ENCODE data around the gene CCBE1.

The CCBE1 gene

DNA sequence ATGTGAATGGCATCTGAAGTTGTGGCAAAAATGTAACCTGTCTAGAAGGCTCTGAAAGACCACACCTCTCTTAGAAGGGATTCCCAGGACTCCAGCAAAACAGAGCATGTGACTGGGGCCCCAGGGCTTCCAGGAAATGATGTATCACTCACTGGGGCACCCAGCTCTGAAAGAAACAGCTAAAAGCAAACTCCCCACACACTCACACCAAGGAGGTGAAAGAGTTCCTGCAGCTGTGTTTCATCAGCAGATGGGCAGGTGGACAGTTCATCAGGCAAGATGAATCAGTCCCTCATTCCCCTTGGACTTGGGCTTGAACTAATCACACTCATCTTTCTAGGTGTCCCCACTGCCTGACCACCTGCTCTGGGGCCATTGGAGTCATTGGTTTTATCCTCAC lies 76.2 kb downstream of the CCBE1 start:
- DNase-seq (ENCODE audit: extremely low spot score): no peak
- CTCF ChIA-PET: interaction anchor here (1.2 kb wide), 1 partner anchor 10 kb away, joined by 5 read pairs; no protein-coding TSS in a partner anchor
- no peak for TF ChIP-seq CTBP1 (IDR thresholded peaks at IDR 0.05; ENCODE audit: borderline replicate concordance)
- TF ChIP-seq FOXA1 (IDR thresholded peaks at IDR 0.05): no peak
- no peak for TF ChIP-seq FOXM1 (IDR thresholded peaks at IDR 0.05; ENCODE audit: borderline replicate concordance)
- TF ChIP-seq SP1 (IDR thresholded peaks at IDR 0.05): no peak
- no peak for TF ChIP-seq BHLHE40 (IDR thresholded peaks at IDR 0.05; ENCODE audit: borderline replicate concordance)
- TF ChIP-seq ARNT (IDR thresholded peaks at IDR 0.05): no peak
- no peak for TF ChIP-seq TARDBP (IDR thresholded peaks at IDR 0.05)
- TF ChIP-seq FOXK2 (IDR thresholded peaks at IDR 0.05): no peak
- TF ChIP-seq L3MBTL2 (conservative IDR thresholded peaks at IDR 0.05): no peak
- POLR2A ChIA-PET: interaction anchor here (1.2 kb wide), 1 partner anchor 280 kb away, joined by 4 read pairs; no protein-coding TSS in a partner anchor

- ChIA-PET POLR2A (interaction anchor here (1.2 kb wide), 1 partner anchor 280 kb away, joined by 4 read pairs; no protein-coding TSS in a partner anchor), CTCF (interaction anchor here (1.2 kb wide), 1 partner anchor 11 kb away, joined by 5 read pairs; no protein-coding TSS in a partner anchor)
- no peak for DNase-seq (ENCODE audit: extremely low spot score)
- TF ChIP-seq FOXK2 (IDR thresholded peaks at IDR 0.05): no peak
These were observed 76.8 kb downstream of the CCBE1 start for GRCh38 chr18:59620381-59620780.

- POLR2A ChIA-PET: no interaction called here
- no peak for DNase-seq (ENCODE audit: extremely low spot score)
- CTCF ChIA-PET: interaction anchor here (1.2 kb wide), 1 partner anchor 11 kb away, joined by 5 read pairs; no protein-coding TSS in a partner anchor
- no peak for TF ChIP-seq ELF4 (IDR thresholded peaks at IDR 0.05)
- TF ChIP-seq CTBP1 (IDR thresholded peaks at IDR 0.05; ENCODE audit: borderline replicate concordance): no peak
- TF ChIP-seq L3MBTL2 (conservative IDR thresholded peaks at IDR 0.05): no peak
- TF ChIP-seq LEF1 (IDR thresholded peaks at IDR 0.05; ENCODE audit: borderline replicate concordance): no peak
- TF ChIP-seq ARNT (IDR thresholded peaks at IDR 0.05): no peak
- no peak for TF ChIP-seq BHLHE40 (IDR thresholded peaks at IDR 0.05; ENCODE audit: borderline replicate concordance)
- TF ChIP-seq SP1 (IDR thresholded peaks at IDR 0.05): no peak
- TF ChIP-seq SUZ12 (IDR thresholded peaks at IDR 0.05): no peak
- TF ChIP-seq PKNOX1 (IDR thresholded peaks at IDR 0.05): no peak
- no peak for TF ChIP-seq FOXA1 (IDR thresholded peaks at IDR 0.05)
- TF ChIP-seq TARDBP (IDR thresholded peaks at IDR 0.05): no peak
- TF ChIP-seq FOXK2 (IDR thresholded peaks at IDR 0.05): no peak
- no peak for TF ChIP-seq NFRKB (IDR thresholded peaks at IDR 0.05)
These were observed 77.4 kb downstream of the CCBE1 start for GRCh38 chr18:59619816-59620215.

GRCh38 chr18:59617468-59617932 lies 79.7 kb downstream of the CCBE1 start:
- DNase-seq (ENCODE audit: extremely low spot score): no peak
- ChIA-PET CTCF (no interaction called here), POLR2A (no interaction called here)
- TF ChIP-seq TARDBP (IDR thresholded peaks at IDR 0.05): no peak
- no peak for TF ChIP-seq HDGF (IDR thresholded peaks at IDR 0.05; ENCODE audit: borderline replicate concordance)
- TF ChIP-seq CTBP1 (IDR thresholded peaks at IDR 0.05; ENCODE audit: borderline replicate concordance): no peak
- TF ChIP-seq ELF4 (IDR thresholded peaks at IDR 0.05): no peak
- TF ChIP-seq BHLHE40 (IDR thresholded peaks at IDR 0.05; ENCODE audit: borderline replicate concordance): no peak
- no peak for TF ChIP-seq LEF1 (IDR thresholded peaks at IDR 0.05; ENCODE audit: borderline replicate concordance)
- no peak for TF ChIP-seq ARNT (IDR thresholded peaks at IDR 0.05)
- no peak for TF ChIP-seq NFRKB (IDR thresholded peaks at IDR 0.05)
- TF ChIP-seq SP1 (IDR thresholded peaks at IDR 0.05): no peak
- no peak for TF ChIP-seq FOXM1 (IDR thresholded peaks at IDR 0.05; ENCODE audit: borderline replicate concordance)
- TF ChIP-seq PKNOX1 (IDR thresholded peaks at IDR 0.05): no peak
- no peak for TF ChIP-seq ZNF384 (IDR thresholded peaks at IDR 0.05)
- no peak for TF ChIP-seq FOXA1 (IDR thresholded peaks at IDR 0.05)
- TF ChIP-seq FOXK2 (IDR thresholded peaks at IDR 0.05): no peak
- TF ChIP-seq SUZ12 (IDR thresholded peaks at IDR 0.05): no peak
- TF ChIP-seq L3MBTL2 (conservative IDR thresholded peaks at IDR 0.05): no peak

- no peak for DNase-seq (ENCODE audit: extremely low spot score)
These were observed 80.7 kb downstream of the CCBE1 start for GRCh38 chr18:59616501-59616900.

DNA sequence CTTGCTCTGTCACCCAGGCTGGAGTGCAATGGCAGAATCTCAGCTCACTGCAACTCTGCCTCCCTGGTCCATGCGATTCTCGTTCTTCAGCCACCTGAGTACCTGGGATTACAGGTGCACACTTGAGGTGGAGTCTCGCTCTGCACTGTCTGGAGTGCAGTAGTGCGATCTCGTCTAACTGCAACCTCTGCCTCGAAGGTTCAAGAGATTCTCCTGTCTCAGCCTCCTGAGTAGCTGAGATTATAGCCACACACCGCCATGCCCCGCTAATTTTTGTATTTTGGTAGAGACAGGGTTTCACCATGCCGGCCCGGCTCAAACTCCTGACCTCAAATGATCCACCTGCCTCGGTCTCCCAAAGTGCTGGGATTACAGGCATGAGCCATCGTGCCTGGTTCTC lies 83.3 kb downstream of the CCBE1 start:
- TF ChIP-seq CTBP1 (IDR thresholded peaks at IDR 0.05; ENCODE audit: borderline replicate concordance) (no peak), LEF1 (IDR thresholded peaks at IDR 0.05; ENCODE audit: borderline replicate concordance) (no peak), FOXA1 (IDR thresholded peaks at IDR 0.05) (no peak), HDGF (IDR thresholded peaks at IDR 0.05; ENCODE audit: borderline replicate concordance) (no peak), FOXM1 (IDR thresholded peaks at IDR 0.05; ENCODE audit: borderline replicate concordance) (no peak), ELF4 (IDR thresholded peaks at IDR 0.05) (no peak), SP1 (IDR thresholded peaks at IDR 0.05) (no peak), ZNF384 (IDR thresholded peaks at IDR 0.05) (no peak), L3MBTL2 (conservative IDR thresholded peaks at IDR 0.05) (no peak)
- DNase-seq (ENCODE audit: extremely low spot score): no peak
- ChIA-PET CTCF (no interaction called here), POLR2A (no interaction called here)

More at GRCh38 chr18:59616501-59616900, 80.7 kb downstream of the CCBE1 start:
- CTCF ChIA-PET: interaction anchor here (0.7 kb wide), 1 partner anchor 127 kb away, joined by 4 read pairs; no protein-coding TSS in a partner anchor
- TF ChIP-seq ARNT (IDR thresholded peaks at IDR 0.05) (no peak), LEF1 (IDR thresholded peaks at IDR 0.05; ENCODE audit: borderline replicate concordance) (no peak), FOXM1 (IDR thresholded peaks at IDR 0.05; ENCODE audit: borderline replicate concordance) (no peak), FOXK2 (IDR thresholded peaks at IDR 0.05) (no peak), TARDBP (IDR thresholded peaks at IDR 0.05) (no peak)
- POLR2A ChIA-PET: no interaction called here

DNA sequence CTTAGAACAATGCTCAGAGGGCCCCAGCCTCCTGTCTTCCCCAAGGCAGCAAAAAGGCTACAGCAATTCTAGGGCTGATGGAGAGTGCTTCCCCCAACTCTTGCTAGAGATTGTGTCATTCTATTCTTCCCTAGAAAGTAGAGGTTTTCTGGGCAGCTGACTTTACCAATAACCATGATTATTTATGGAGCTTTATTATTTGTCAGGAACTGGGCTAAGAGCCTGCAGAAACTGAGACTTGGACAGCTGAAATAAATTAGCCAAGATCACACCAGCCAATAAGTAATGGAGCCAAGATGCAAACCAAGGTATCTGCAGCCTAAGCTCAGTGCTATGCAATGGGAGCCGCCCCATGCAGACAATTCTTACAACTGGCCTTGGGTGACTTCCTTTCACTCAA lies 84.8 kb downstream of the CCBE1 start:
- POLR2A ChIA-PET: no interaction called here
- CTCF ChIA-PET: no interaction called here
- no peak for TF ChIP-seq FOXM1 (IDR thresholded peaks at IDR 0.05; ENCODE audit: borderline replicate concordance)
- TF ChIP-seq HDGF (IDR thresholded peaks at IDR 0.05; ENCODE audit: borderline replicate concordance): no peak
- no peak for TF ChIP-seq ELF4 (IDR thresholded peaks at IDR 0.05)
- TF ChIP-seq LEF1 (IDR thresholded peaks at IDR 0.05; ENCODE audit: borderline replicate concordance): no peak
- TF ChIP-seq BHLHE40 (IDR thresholded peaks at IDR 0.05; ENCODE audit: borderline replicate concordance): no peak
- TF ChIP-seq FOXK2 (IDR thresholded peaks at IDR 0.05): no peak
- TF ChIP-seq ZNF384 (IDR thresholded peaks at IDR 0.05): no peak
- TF ChIP-seq PKNOX1 (IDR thresholded peaks at IDR 0.05): no peak
- DNase-seq (ENCODE audit: extremely low spot score): no peak

Data from HEK293T (cell line).